Measurements from ENCODE around the gene TCEAL1.
"Not testable (repeated sequence)": the region's sequence is repeated elsewhere in the genome, so short reads cannot be mapped to it uniquely, and the experiment has no call there.

The TCEAL1 gene

GRCh38 chrX:103637604-103638338 lies 9.0 kb downstream of the TCEAL1 start:
- DNase-seq, result no peak

GRCh38 chrX:103638479-103639346 lies 9.9 kb downstream of the TCEAL1 start:
- not testable (repeated sequence) for DNase-seq

GRCh38 chrX:103640401-103641155 lies 11.8 kb downstream of the TCEAL1 start:
- no peak for DNase-seq

GRCh38 chrX:103644125-103644524 lies 15.3 kb downstream of the TCEAL1 start:
- DNase-seq, result no peak

GRCh38 chrX:103647630-103648029 lies 18.9 kb downstream of the TCEAL1 start:
- no peak for DNase-seq

- no peak for DNase-seq
These were observed 22.5 kb downstream of the TCEAL1 start for GRCh38 chrX:103651151-103651773.

- not testable (repeated sequence) for DNase-seq
These were observed 26.6 kb downstream of the TCEAL1 start for GRCh38 chrX:103655230-103656000.

GRCh38 chrX:103656617-103657016 lies 27.8 kb downstream of the TCEAL1 start:
- DNase-seq, result no peak

GRCh38 chrX:103657066-103657465 lies 28.3 kb downstream of the TCEAL1 start:
- not testable (repeated sequence) for DNase-seq

GRCh38 chrX:103658681-103659433 lies 30.1 kb downstream of the TCEAL1 start:
- DNase-seq, result no peak

- DNase-seq, result not testable (repeated sequence)
These were observed 30.7 kb downstream of the TCEAL1 start for GRCh38 chrX:103659460-103659859.

- DNase-seq, result no peak
These were observed 35.4 kb downstream of the TCEAL1 start for GRCh38 chrX:103663981-103664762.

GRCh38 chrX:103666202-103667107 lies 37.7 kb downstream of the TCEAL1 start:
- no peak for DNase-seq

- no peak for DNase-seq
These were observed 41.0 kb downstream of the TCEAL1 start for GRCh38 chrX:103669745-103670144.

GRCh38 chrX:103674531-103675454 lies 46.0 kb downstream of the TCEAL1 start:
- DNase-seq, result no peak

GRCh38 chrX:103678199-103678993 lies 49.6 kb downstream of the TCEAL1 start:
- no peak for DNase-seq
